Caco-2 (cell line): Measurements from ENCODE around the gene SS18L1. TPM values are rescaled to one million over a fixed set of nuclear protein-coding genes. Genes with fewer than 3 reads are reported as not detected.
A peak's percentile ranks its signal among the peaks of the same experiment; 100 is the strongest.

ENCODE experiments used
- BruUV-seq: library from RNA; stranded (reverse); fragments of 400-500 nt; replicated peaks from 2 replicates; lab custom pipeline; 2021; lab: Mats Ljungman, UMichigan
- CTCF ChIA-PET: fragments of 300-600 bp; sonication (Branson Sonifier 250); formaldehyde crosslinking; loops from one replicate; lab custom pipeline; 2022; ENCODE audit warnings: antibody characterized with exemption; lab: Charles Lee
- POLR2A ChIA-PET: fragments of 300-600 bp; sonication (Branson Sonifier 250); formaldehyde crosslinking; loops from one replicate; lab custom pipeline; 2022; ENCODE audit warnings: antibody characterized with exemption; lab: Charles Lee
- DNase-seq, 2 experiments: peaks; one replicate each; pipeline versions ENCODE4 v3.0.0 to v3.0.0-alpha.2; 2020 to 2022
- H3K27me3 ChIP-seq: replicated peaks from 2 replicates; pipeline ENCODE4 v1.6.0; 2011; ENCODE audit warnings: low read length; ENCODE audit not compliant: control insufficient read depth, insufficient read depth
- H3K36me3 ChIP-seq: 2 replicates; pipeline ENCODE4 v1.5.1; 2011; ENCODE audit warnings: low read length; ENCODE audit not compliant: control insufficient read depth, insufficient read depth
- H3K4me1 ChIP-seq: fragments of 250-450 bp; sonication (Bioruptor Pico); 2 replicates; pipeline ENCODE4 v1.5.1; 2020; ENCODE audit warnings: mild to moderate bottlenecking
- H3K4me3 ChIP-seq: 2 replicates; pipeline ENCODE4 v1.5.1; 2011; ENCODE audit warnings: low read depth, mild to moderate bottlenecking, control low read depth, low read length
- H3K9me3 ChIP-seq: fragments of 250-450 bp; sonication (Bioruptor Pico); 2 replicates; pipeline ENCODE4 v1.5.1; 2020; ENCODE audit warnings: mild to moderate bottlenecking, moderate library complexity
- H3K27ac Mint-ChIP-seq: one replicate; pipeline ENCODE4 v1.8.0; 2022; ENCODE audit warnings: mixed read lengths; ENCODE audit not compliant: unreplicated experiment
- H3K27me3 Mint-ChIP-seq: one replicate; pipeline ENCODE4 v1.8.0; 2022; ENCODE audit warnings: mixed read lengths; ENCODE audit not compliant: insufficient read depth, unreplicated experiment
- H3K36me3 Mint-ChIP-seq: one replicate; pipeline ENCODE4 v1.8.0; 2022; ENCODE audit warnings: mild to moderate bottlenecking, mixed read lengths; ENCODE audit not compliant: insufficient read depth, unreplicated experiment
- H3K4me1 Mint-ChIP-seq: one replicate; pipeline ENCODE4 v1.8.0; 2022; ENCODE audit warnings: low read depth, mixed read lengths; ENCODE audit not compliant: unreplicated experiment
- H3K4me3 Mint-ChIP-seq: one replicate; pipeline ENCODE4 v1.8.0; 2022; ENCODE audit warnings: mild to moderate bottlenecking, moderate library complexity, mixed read lengths; ENCODE audit not compliant: unreplicated experiment
- H3K9me3 Mint-ChIP-seq: one replicate; pipeline ENCODE4 v1.8.0; 2022; ENCODE audit warnings: mixed read lengths; ENCODE audit not compliant: unreplicated experiment
- CTCF ChIP-seq, 2 experiments: fragments of 200-600 bp in 1 of 2; IDR thresholded peaks; 1 replicate in 1 of 2; 2 replicates in 1 of 2; pipeline versions ENCODE4 v1.5.1 to v1.8.0; 2011 to 2022; ENCODE audit warnings: antibody characterized with exemption in 1 of 2, control low read depth in 1 of 2, inconsistent platforms in 1 of 2, low read depth in 1 of 2, low read length in 1 of 2, mild to moderate bottlenecking in 1 of 2, moderate library complexity in 1 of 2; ENCODE audit not compliant: insufficient read depth in 1 of 2, severe bottlenecking in 1 of 2, unreplicated experiment in 1 of 2
- intact Hi-C: fragments of 100-400 bp; cut with micrococcal nuclease; formaldehyde crosslinking; loops from one replicate; pipeline ENCODE4 v1.10.0; 2022; ENCODE audit not compliant: unreplicated experiment
- total RNA-seq: library from RNA; stranded (reverse); gene quantifications from 2 replicates; pipeline ENCODE4 v1.2.3, GENCODE V29; 2022

The SS18L1 gene
- total RNA-seq, 1 experiment from 2014 or later: 46.4 TPM

DNA sequence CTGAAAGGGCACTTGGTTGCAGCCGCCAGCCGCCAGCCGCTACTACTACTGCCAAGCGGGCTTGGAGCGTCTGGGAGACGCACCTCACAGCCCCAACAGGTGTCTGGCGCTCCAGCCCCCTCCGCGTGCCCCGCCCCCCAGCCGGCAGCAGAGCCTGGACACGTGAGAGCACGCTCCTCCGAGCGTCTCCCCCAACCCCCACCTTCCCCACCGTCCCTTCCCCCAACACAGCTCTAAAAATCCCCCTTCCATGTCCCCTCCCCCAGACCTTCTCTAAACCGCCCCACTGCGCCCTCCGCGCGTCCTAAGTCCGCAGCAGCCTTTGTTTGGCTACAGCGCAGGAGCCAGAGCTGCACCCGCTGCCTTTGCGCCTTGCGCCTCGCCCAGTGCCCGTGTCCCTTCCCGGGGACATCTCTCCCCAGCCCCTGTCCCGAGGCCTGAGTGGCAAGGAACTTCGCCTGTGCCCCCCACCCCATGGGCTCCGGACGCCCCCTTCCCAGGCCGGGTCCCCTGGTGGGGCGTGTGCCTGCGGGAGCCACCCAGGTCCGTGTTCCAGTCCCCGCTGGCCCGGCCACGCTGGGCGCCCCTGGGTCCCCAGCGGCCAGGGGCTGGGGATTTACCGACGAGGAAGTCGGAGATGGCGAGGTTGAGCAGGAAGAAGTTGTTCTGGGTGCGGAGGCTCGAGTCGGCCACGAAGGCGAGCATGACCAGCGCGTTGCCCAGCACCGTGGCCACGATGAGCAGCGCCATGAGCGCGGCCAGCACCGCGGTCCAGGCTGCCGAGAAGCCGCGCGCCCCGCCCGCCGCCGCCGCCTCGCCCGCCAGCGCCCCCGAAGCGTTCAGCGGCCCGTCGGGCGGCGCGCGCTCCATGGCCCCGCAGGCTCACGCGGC lies 75.8 kb downstream of the SS18L1 start:
- no peaks in the 10 kb centered on the region for H3K9me3 Mint-ChIP-seq
- peaks cover 57% of the 10 kb centered on the region for H3K27me3 Mint-ChIP-seq
- ChIA-PET POLR2A (interaction anchor here (0.7 kb wide), 1 partner anchor 93 kb away, joined by 3 read pairs; no protein-coding TSS in a partner anchor), CTCF (no interaction called here)
- no peak for TF ChIP-seq CTCF (IDR thresholded peaks at IDR 0.05; ENCODE audit: insufficient read depth in 1 of 2, low read depth in 1 of 2, low read length in 1 of 2, severe bottlenecking in 1 of 2, unreplicated experiment in 1 of 2)
- Histone ChIP-seq H3K4me1 (peaks cover 26% of the 10 kb centered on the region), H3K27me3 (peaks cover 36% of the 10 kb centered on the region), H3K36me3 (no peaks in the 10 kb centered on the region), H3K4me3 (peak overlapping the region; percentile 29), H3K9me3 (no peaks in the 10 kb centered on the region)
- no peaks in the 10 kb centered on the region for H3K36me3 Mint-ChIP-seq
- DNase-seq: peak in 1 of 2 experiments; percentile 59
- intact Hi-C loops: no loop called here
- peak overlapping the region; percentile 65 for H3K4me3 Mint-ChIP-seq
- H3K4me1 Mint-ChIP-seq: no peaks in the 10 kb centered on the region
- H3K27ac Mint-ChIP-seq: no peak overlapping the region
- no TSS peak for BruUV-seq

DNA sequence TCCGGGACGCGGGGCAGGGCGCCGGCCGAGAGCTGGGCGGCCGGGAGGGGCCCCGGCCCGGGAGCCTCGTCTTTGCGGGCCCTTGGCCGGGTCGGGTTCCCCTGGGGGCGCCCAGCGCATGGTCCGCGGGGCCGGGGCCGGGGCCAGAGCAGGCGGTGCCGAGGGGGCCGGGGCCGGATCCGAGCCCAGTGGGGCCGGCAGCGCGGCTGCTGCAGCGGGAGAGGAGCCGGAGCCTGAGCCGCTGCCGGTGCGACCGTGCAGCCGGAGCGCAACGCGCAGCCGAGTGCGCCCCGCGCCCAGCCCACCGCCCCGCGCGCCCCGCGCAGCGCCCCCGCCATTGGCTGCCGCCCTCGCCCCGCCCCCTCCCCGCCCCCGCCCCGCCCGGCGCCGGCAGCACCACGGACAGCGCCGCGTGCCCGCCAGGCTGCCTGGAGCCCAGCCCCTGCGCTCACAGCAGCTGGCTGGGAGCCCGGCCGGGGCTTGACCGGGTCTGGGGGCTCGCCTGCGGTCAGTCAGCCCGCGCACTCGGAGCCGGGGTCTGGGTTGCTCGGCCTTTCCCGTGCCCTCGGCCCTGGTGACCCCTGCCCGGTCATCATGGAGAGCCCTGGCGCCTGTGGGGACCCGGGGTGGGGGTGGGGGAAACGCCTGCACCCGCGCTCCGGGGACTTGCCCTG lies 76.6 kb downstream of the SS18L1 start, which contains the start of gene HRH3:
Gene HRH3 (minus strand): TSS at position 287 of the 674 bp plus-strand sequence. CDS start 308 bp downstream, outside the sequence.
- H3K27ac Mint-ChIP-seq: no peak within 1 kb of the TSS
- no peak for TF ChIP-seq CTCF (IDR thresholded peaks at IDR 0.05; ENCODE audit: insufficient read depth in 1 of 2, low read depth in 1 of 2, low read length in 1 of 2, severe bottlenecking in 1 of 2, unreplicated experiment in 1 of 2)
- intact Hi-C loops: loop anchor here (5.0 kb wide), 1 partner anchor 1557 kb away; no protein-coding TSS in a partner anchor
- H3K36me3 ChIP-seq: no peaks in the 10 kb centered on the region
- ChIA-PET POLR2A (no interaction called here), CTCF (no interaction called here)
- no peaks in the 10 kb centered on the region for H3K9me3 ChIP-seq
- peaks cover 26% of the 10 kb centered on the region for H3K4me1 ChIP-seq
- no peaks in the 10 kb centered on the region for H3K36me3 Mint-ChIP-seq
- BruUV-seq: no TSS peak
- peak within 1 kb of the TSS; percentile 65 for H3K4me3 Mint-ChIP-seq
- peaks cover 57% of the 10 kb centered on the region for H3K27me3 Mint-ChIP-seq
- no peaks in the 10 kb centered on the region for H3K4me1 Mint-ChIP-seq
- H3K27me3 ChIP-seq: peaks cover 37% of the 10 kb centered on the region
- no peaks in the 10 kb centered on the region for H3K9me3 Mint-ChIP-seq
- DNase-seq: peak in 1 of 2 experiments; percentile 91
- peak within 1 kb of the TSS; percentile 29 for H3K4me3 ChIP-seq
